Neural progenitor cell (in vitro differentiated cells): Measurements from ENCODE around the gene SKA2. TPM values are rescaled to one million over a fixed set of nuclear protein-coding genes. Genes with fewer than 3 reads are reported as not detected.

Experiments used
- DNase-seq: peaks from one replicate; pipeline ENCODE4 v3.0.0-alpha.2; 2016; ENCODE audit warnings: low spot score
- H2AFZ ChIP-seq: fragments of 200-600 bp; sonication (generic); replicated peaks from 2 replicates; pipeline ENCODE4 v1.6.1; 2016; ENCODE audit warnings: antibody characterized with exemption
- H3F3A ChIP-seq: fragments of 200-600 bp; sonication (generic); 2 replicates; pipeline ENCODE4 v1.6.1; 2016; ENCODE audit warnings: antibody characterized with exemption, low read depth
- H3K27ac ChIP-seq: fragments of 200-600 bp; sonication (generic); 2 replicates; pipeline ENCODE4 v1.5.1; 2016; ENCODE audit warnings: mild to moderate bottlenecking
- H3K27me3 ChIP-seq: fragments of 200-600 bp; sonication (generic); 2 replicates; pipeline ENCODE4 v1.6.1; 2016; ENCODE audit warnings: mild to moderate bottlenecking, moderate library complexity
- H3K36me3 ChIP-seq: fragments of 200-600 bp; sonication (generic); 2 replicates; pipeline ENCODE4 v1.5.1; 2016
- H3K4me1 ChIP-seq: fragments of 200-600 bp; sonication (generic); 2 replicates; pipeline ENCODE4 v1.6.1; 2016; ENCODE audit warnings: mixed run types
- H3K4me2 ChIP-seq: fragments of 200-600 bp; sonication (generic); 2 replicates; pipeline ENCODE4 v1.6.1; 2016
- H3K4me3 ChIP-seq: fragments of 200-600 bp; sonication (generic); 2 replicates; pipeline ENCODE4 v1.5.1; 2016
- H3K79me2 ChIP-seq: fragments of 200-600 bp; sonication (generic); 2 replicates; pipeline ENCODE4 v1.6.1; 2016; ENCODE audit warnings: low read depth
- H3K9ac ChIP-seq: fragments of 200-600 bp; sonication (generic); 2 replicates; pipeline ENCODE4 v1.6.1; 2016
- H3K9me3 ChIP-seq: fragments of 200-600 bp; sonication (generic); 2 replicates; pipeline ENCODE4 v1.5.1; 2016; ENCODE audit warnings: low read depth
- H4K20me1 ChIP-seq: fragments of 200-600 bp; sonication (generic); 2 replicates; pipeline ENCODE4 v1.6.1; 2016; ENCODE audit warnings: low read depth
- H3K27ac Mint-ChIP-seq: 3 replicates; pipeline ENCODE4 v1.8.0; 2021; ENCODE audit warnings: mixed read lengths
- H3K27me3 Mint-ChIP-seq: 2 replicates; pipeline ENCODE4 v1.8.0; 2022; ENCODE audit warnings: low read depth, mild to moderate bottlenecking, inconsistent platforms, moderate library complexity, mixed read lengths; ENCODE audit not compliant: insufficient read depth
- H3K36me3 Mint-ChIP-seq: 3 replicates; pipeline ENCODE4 v1.8.0; 2021; ENCODE audit warnings: mixed read lengths
- H3K4me1 Mint-ChIP-seq: 3 replicates; pipeline ENCODE4 v1.8.0; 2021; ENCODE audit warnings: mixed read lengths
- H3K4me3 Mint-ChIP-seq: 3 replicates; pipeline ENCODE4 v1.8.0; 2021; ENCODE audit warnings: mild to moderate bottlenecking, moderate library complexity, mixed read lengths
- H3K9me3 Mint-ChIP-seq: 3 replicates; pipeline ENCODE4 v1.8.0; 2020; ENCODE audit warnings: mixed read lengths
- EZH2 ChIP-seq: fragments of 200-600 bp; sonication (generic); IDR thresholded peaks from 2 replicates; pipeline ENCODE4 v1.6.1; 2017; ENCODE audit warnings: antibody characterized with exemption, mild to moderate bottlenecking, moderate library complexity
- EZH2phosphoT487 ChIP-seq: fragments of 200-600 bp; sonication (generic); IDR thresholded peaks from 2 replicates; pipeline ENCODE4 v1.6.1; 2017; ENCODE audit warnings: antibody characterized with exemption
- total RNA-seq: library from RNA; depleted of rRNA; stranded (reverse); fragments of >200 nt; gene quantifications from 2 replicates; pipeline ENCODE4 v1.2.3, GENCODE V29; 2015; ENCODE audit warnings: low replicate concordance
- TF ChIP-seq, protein P1 (sequence below): fragments of 200-600 bp; sonication (generic); IDR thresholded peaks from 2 replicates; pipeline ENCODE4 v1.5.1; 2017; ENCODE audit warnings: antibody characterized with exemption, mild to moderate bottlenecking

The SKA2 gene
- total RNA-seq, 1 donor from 2014 or later: 352 TPM

DNA sequence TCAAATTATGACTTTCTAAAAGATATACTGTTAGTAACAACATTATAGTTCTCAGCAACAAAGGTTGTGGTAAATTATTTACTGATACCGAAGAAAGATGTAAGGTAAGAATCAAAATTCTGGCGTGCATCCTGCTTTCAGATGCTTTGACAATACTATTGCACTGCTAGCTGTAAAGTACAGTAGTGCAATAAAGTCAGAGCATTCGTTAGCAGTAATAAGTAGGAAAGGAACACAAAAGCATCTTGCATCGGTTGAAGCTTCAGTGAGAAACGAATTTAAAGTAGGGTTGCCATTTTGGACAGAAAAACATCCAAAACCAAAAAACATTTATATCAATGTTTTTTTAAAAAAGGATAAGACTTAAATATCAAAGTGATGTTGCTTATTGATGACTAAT lies 4.0 kb downstream of the SKA2 start:
- H3K36me3 ChIP-seq: no peaks in the 10 kb centered on the region
- peaks cover 92% of the 10 kb centered on the region for H3K79me2 ChIP-seq
- no peak for DNase-seq
- no peak overlapping the region for H2AFZ ChIP-seq
- peak overlapping the region; percentile 63 for H3K4me3 ChIP-seq
- H3K36me3 Mint-ChIP-seq: peaks cover 17% of the 10 kb centered on the region
- H3K27ac ChIP-seq: no peak overlapping the region
- H3F3A ChIP-seq: peaks cover 15% of the 10 kb centered on the region
- no peak overlapping the region for H3K27ac Mint-ChIP-seq
- H3K27me3 Mint-ChIP-seq: no peaks in the 10 kb centered on the region
- H3K4me1 ChIP-seq: peaks cover 29% of the 10 kb centered on the region
- H3K9me3 ChIP-seq: no peaks in the 10 kb centered on the region
- TF ChIP-seq, protein P1, sequence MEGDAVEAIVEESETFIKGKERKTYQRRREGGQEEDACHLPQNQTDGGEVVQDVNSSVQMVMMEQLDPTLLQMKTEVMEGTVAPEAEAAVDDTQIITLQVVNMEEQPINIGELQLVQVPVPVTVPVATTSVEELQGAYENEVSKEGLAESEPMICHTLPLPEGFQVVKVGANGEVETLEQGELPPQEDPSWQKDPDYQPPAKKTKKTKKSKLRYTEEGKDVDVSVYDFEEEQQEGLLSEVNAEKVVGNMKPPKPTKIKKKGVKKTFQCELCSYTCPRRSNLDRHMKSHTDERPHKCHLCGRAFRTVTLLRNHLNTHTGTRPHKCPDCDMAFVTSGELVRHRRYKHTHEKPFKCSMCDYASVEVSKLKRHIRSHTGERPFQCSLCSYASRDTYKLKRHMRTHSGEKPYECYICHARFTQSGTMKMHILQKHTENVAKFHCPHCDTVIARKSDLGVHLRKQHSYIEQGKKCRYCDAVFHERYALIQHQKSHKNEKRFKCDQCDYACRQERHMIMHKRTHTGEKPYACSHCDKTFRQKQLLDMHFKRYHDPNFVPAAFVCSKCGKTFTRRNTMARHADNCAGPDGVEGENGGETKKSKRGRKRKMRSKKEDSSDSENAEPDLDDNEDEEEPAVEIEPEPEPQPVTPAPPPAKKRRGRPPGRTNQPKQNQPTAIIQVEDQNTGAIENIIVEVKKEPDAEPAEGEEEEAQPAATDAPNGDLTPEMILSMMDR: no peak
- H3K9ac ChIP-seq: no peak overlapping the region
- peaks cover 59% of the 10 kb centered on the region for H4K20me1 ChIP-seq
- H3K4me3 Mint-ChIP-seq: no peak overlapping the region
- H3K9me3 Mint-ChIP-seq: no peaks in the 10 kb centered on the region
- peak overlapping the region; percentile 98 for H3K4me2 ChIP-seq
- no peaks in the 10 kb centered on the region for H3K27me3 ChIP-seq
- peaks cover 25% of the 10 kb centered on the region for H3K4me1 Mint-ChIP-seq

DNA sequence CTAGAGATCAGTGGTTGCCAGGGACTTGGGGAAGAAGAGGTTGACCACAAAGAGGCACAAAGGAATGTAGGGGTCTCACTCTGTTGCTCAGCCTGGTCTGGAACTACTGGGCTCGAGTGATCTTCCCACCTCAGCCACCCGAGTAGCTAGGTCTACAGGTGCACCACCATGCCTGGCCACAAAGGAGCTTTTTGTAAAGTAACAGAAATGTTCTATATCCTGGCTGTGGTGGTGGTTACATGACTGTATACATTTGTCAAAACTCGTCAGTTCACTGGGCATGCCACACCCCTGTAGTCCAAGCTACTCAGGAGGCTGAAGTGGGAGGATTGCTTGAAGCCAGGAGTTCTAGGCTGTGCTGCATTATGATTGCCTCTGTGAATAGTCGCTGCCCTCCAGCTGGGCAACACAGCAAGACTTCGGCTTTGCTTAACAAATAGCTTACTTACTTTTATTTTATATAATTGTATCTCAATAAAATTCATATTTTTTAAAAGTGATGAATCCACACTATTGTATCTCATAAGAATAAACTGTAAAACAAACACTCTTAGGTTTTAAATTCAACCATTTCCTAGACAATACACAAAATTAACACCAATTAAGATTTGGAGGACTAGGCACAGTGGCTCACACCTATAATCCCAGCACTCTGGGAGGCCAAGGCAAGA lies 5.0 kb downstream of the SKA2 start:
- peaks cover 69% of the 10 kb centered on the region for H4K20me1 ChIP-seq

DNA sequence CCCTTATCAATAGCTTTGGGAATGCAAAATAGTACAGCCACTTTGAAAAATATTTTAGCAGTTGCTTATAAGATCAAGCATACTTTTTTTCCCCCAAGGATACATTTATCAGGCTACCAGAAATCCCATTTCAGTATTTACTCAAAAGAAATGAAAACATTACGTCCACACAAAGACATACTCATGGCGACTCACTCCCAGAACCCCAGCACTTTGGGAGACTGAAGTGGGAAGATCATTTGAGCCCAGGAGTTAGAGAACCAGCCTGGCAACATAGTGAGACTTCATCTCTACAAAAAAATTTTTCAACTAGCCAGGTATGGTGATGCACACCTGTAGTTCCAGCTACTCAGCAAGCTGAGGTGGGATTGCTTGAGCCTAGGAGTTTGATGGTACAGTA lies 5.9 kb downstream of the SKA2 start:
- no peak overlapping the region for H3K4me2 ChIP-seq
- no peak for DNase-seq
- H3K27ac ChIP-seq: no peak overlapping the region
- peaks cover 29% of the 10 kb centered on the region for H3K4me1 ChIP-seq
- Mint-ChIP-seq H3K27ac (no peak overlapping the region), H3K27me3 (no peaks in the 10 kb centered on the region), H3K4me3 (peak overlapping the region; percentile 18), H3K9me3 (peaks cover 2% of the 10 kb centered on the region), H3K36me3 (peaks cover 30% of the 10 kb centered on the region), H3K4me1 (peaks cover 25% of the 10 kb centered on the region)
- H3K9me3 ChIP-seq: no peaks in the 10 kb centered on the region
- H3K27me3 ChIP-seq: no peaks in the 10 kb centered on the region
- H4K20me1 ChIP-seq: peaks cover 78% of the 10 kb centered on the region
- H2AFZ ChIP-seq: no peak overlapping the region
- peaks cover 100% of the 10 kb centered on the region for H3K79me2 ChIP-seq
- no peak overlapping the region for H3K4me3 ChIP-seq
- TF ChIP-seq EZH2phosphoT487 (no peak), EZH2 (no peak)
- TF ChIP-seq, protein P1: no peak
- no peak overlapping the region for H3K9ac ChIP-seq
- peaks cover 5% of the 10 kb centered on the region for H3K36me3 ChIP-seq
- H3F3A ChIP-seq: peaks cover 5% of the 10 kb centered on the region

More for the DNA sequence above, 5.0 kb downstream of the SKA2 start:
- no peak for DNase-seq
- Histone ChIP-seq H3F3A (peaks cover 15% of the 10 kb centered on the region), H3K27me3 (no peaks in the 10 kb centered on the region), H3K27ac (no peak overlapping the region), H3K4me3 (no peak overlapping the region), H3K36me3 (no peaks in the 10 kb centered on the region), H3K4me2 (no peak overlapping the region), H3K79me2 (peaks cover 99% of the 10 kb centered on the region), H3K4me1 (peaks cover 29% of the 10 kb centered on the region), H2AFZ (no peak overlapping the region), H3K9me3 (no peaks in the 10 kb centered on the region), H3K9ac (no peak overlapping the region)
- Mint-ChIP-seq H3K4me1 (peaks cover 25% of the 10 kb centered on the region), H3K36me3 (peaks cover 22% of the 10 kb centered on the region), H3K27ac (no peak overlapping the region), H3K27me3 (no peaks in the 10 kb centered on the region), H3K4me3 (no peak overlapping the region), H3K9me3 (peaks cover 2% of the 10 kb centered on the region)
- TF ChIP-seq, protein P1: no peak
- TF ChIP-seq EZH2: no peak
- TF ChIP-seq EZH2phosphoT487: no peak
